ENCODE measurements around the gene NOC2L. TPM values are rescaled to one million over a fixed set of nuclear protein-coding genes. Genes with fewer than 3 reads are reported as not detected.

The NOC2L gene
- total RNA-seq, 4 donors from 2014 or later = 31.9 to 39.8 (median 34.6) TPM

DNA sequence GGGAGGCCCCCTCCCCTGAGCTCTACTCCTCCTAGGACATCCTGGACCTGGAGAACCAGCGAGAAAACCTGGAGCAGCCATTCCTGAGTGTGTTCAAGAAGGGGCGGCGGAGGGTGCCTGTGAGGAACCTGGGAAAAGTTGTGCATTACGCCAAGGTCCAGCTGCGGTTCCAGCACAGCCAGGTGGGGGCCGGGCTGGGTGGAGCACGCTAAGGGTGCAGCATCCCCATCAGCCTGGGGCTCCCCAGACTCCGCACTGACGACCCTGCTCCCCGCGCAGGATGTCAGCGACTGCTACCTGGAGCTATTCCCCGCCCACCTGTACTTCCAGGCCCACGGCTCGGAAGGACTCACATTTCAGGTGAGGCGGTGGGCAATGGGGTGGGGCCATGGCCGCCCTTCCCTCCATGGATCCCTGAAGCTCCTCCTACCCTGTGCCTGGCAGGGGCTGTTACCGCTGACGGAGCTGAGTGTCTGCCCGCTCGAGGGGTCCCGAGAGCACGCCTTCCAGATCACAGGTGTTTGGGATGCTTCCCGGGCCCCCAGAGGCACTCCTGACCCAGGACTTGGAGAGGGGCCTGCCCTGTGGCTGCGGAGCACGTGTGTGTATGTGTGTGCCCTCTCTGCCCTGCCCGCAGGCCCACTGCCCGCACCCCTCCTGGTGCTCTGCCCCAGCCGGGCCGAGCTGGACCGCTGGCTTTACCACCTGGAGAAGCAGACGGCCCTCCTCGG, 11.4 kb upstream of the NOC2L start:
- 18 to 28% methylated on average over 12 to 19 of the region's 33 CpGs for WGBS, 2 donors
- H3K27me3 ChIP-seq = peaks cover 6% of the 10 kb centered on the region
- no peak for TF ChIP-seq POLR2A (IDR thresholded peaks at IDR 0.05)
- TF ChIP-seq, protein P1, sequence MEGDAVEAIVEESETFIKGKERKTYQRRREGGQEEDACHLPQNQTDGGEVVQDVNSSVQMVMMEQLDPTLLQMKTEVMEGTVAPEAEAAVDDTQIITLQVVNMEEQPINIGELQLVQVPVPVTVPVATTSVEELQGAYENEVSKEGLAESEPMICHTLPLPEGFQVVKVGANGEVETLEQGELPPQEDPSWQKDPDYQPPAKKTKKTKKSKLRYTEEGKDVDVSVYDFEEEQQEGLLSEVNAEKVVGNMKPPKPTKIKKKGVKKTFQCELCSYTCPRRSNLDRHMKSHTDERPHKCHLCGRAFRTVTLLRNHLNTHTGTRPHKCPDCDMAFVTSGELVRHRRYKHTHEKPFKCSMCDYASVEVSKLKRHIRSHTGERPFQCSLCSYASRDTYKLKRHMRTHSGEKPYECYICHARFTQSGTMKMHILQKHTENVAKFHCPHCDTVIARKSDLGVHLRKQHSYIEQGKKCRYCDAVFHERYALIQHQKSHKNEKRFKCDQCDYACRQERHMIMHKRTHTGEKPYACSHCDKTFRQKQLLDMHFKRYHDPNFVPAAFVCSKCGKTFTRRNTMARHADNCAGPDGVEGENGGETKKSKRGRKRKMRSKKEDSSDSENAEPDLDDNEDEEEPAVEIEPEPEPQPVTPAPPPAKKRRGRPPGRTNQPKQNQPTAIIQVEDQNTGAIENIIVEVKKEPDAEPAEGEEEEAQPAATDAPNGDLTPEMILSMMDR (IDR thresholded peaks at IDR 0.05) = no peak
- H3K36me3 ChIP-seq = no peaks in the 10 kb centered on the region
- H3K9me3 ChIP-seq = no peaks in the 10 kb centered on the region
- no peak overlapping the region for H3K4me3 ChIP-seq (replicated peaks in 1 of 3)
- H3K4me1 ChIP-seq = peaks cover 12 to 33% of the 10 kb centered on the region in 2 donors
- intact Hi-C loops (cut with DNase I) = loop anchor here (5.0 to 10.0 kb wide), 2 partner anchors 68 to 324 kb away; no protein-coding TSS in a partner anchor
- DNase-seq = no peak
- H3K27ac ChIP-seq = no peak overlapping the region

GRCh38 chr1:969260-969855, 10.3 kb upstream of the NOC2L start:
- no peak overlapping the region for H3K4me3 ChIP-seq (replicated peaks in 1 of 3)
- TF ChIP-seq, protein P1 (IDR thresholded peaks at IDR 0.05) = no peak
- no peak for TF ChIP-seq POLR2A (IDR thresholded peaks at IDR 0.05)
- peaks cover 12 to 33% of the 10 kb centered on the region in 2 donors for H3K4me1 ChIP-seq
- 84 to 85% methylated on average over 15 of the region's 15 CpGs for WGBS, 2 donors
- intact Hi-C loops (cut with DNase I) = no loop called here
- no peak overlapping the region for H3K27ac ChIP-seq
- H3K9me3 ChIP-seq = no peaks in the 10 kb centered on the region
- H3K36me3 ChIP-seq = no peaks in the 10 kb centered on the region
- no peak for DNase-seq
- peaks cover 6% of the 10 kb centered on the region for H3K27me3 ChIP-seq

GRCh38 chr1:967466-968343, 8.6 kb upstream of the NOC2L start:
- intact Hi-C loops (cut with DNase I) = no loop called here
- Histone ChIP-seq H3K9me3 (no peaks in the 10 kb centered on the region), H3K27me3 (peaks cover 6% of the 10 kb centered on the region), H3K36me3 (no peaks in the 10 kb centered on the region), H3K4me3 (replicated peaks in 1 of 3) (no peak overlapping the region), H3K27ac (no peak overlapping the region), H3K4me1 (peaks cover 8 to 23% of the 10 kb centered on the region in 2 donors)
- 55 to 79% methylated on average over 7 to 21 of the region's 23 CpGs for WGBS, 2 donors
- TF ChIP-seq POLR2A (IDR thresholded peaks at IDR 0.05) = no peak
- TF ChIP-seq, protein P1 (IDR thresholded peaks at IDR 0.05) = no peak
- DNase-seq = no peak

- intact Hi-C loops (cut with DNase I) = no loop called here
- peaks cover 6% of the 10 kb centered on the region for H3K27me3 ChIP-seq
- 1 to 7% methylated on average over 6 to 23 of the region's 60 CpGs for WGBS, 2 donors
Measured at GRCh38 chr1:966704-967300, 7.7 kb upstream of the NOC2L start.

More at GRCh38 chr1:966704-967300, 7.7 kb upstream of the NOC2L start:
- peak; percentile 60 to 64 for DNase-seq
- H3K4me1 ChIP-seq = peaks cover 8 to 22% of the 10 kb centered on the region in 2 donors
- TF ChIP-seq, protein P1 (IDR thresholded peaks at IDR 0.05) = no peak
- peak in 1 of 2 donors; percentile 21 for TF ChIP-seq POLR2A (IDR thresholded peaks at IDR 0.05)
- H3K9me3 ChIP-seq = no peaks in the 10 kb centered on the region
- no peaks in the 10 kb centered on the region for H3K36me3 ChIP-seq
- peak overlapping the region in 2 of 3 donors; percentile 6 to 55 for H3K27ac ChIP-seq
- peak overlapping the region; percentile 4 to 58 (median 36) for H3K4me3 ChIP-seq (replicated peaks in 1 of 3)

All from thyroid gland (tissue), 4 donors.